ENCODE data around the gene IGF1R. TPM values are rescaled to one million over a fixed set of nuclear protein-coding genes. Genes with fewer than 3 reads are reported as not detected.

IGF1R gene
- total RNA-seq, 6 donors from 2014 or later, result 31.0 to 142 (median 63.8) TPM

DNA sequence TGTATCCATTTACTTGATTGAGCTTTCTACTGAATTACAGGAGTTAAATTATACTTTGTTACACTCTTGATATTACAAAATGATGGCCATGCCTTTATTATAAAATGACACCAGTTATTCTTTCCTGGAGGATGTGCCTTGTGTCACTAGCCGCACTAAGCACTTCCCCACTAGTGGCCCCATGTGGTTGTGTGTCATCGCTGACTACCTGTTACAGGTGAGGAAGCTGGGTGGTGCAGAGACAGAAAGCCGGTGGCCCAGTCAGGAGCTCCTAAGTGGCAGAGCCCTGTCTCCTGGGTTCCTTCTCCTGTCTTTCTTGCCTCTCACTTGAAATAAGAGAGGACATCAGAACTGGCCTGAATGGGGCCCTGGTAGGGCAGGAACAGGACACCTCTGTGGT lies 96.8 kb downstream of the IGF1R start:
- H3K9me3 ChIP-seq, result no peaks in the 10 kb centered on the region
- no peak overlapping the region for H3K4me3 ChIP-seq
- 65 to 80% methylated on average over 2 to 3 of the region's 3 CpGs for WGBS, 2 donors
- DNase-seq, result no peak
- TF ChIP-seq EP300 (IDR thresholded peaks at IDR 0.05) (no peak), POLR2AphosphoS5 (IDR thresholded peaks at IDR 0.05) (no peak), POLR2A (IDR thresholded peaks at IDR 0.05) (no peak)
- TF ChIP-seq, protein P1, sequence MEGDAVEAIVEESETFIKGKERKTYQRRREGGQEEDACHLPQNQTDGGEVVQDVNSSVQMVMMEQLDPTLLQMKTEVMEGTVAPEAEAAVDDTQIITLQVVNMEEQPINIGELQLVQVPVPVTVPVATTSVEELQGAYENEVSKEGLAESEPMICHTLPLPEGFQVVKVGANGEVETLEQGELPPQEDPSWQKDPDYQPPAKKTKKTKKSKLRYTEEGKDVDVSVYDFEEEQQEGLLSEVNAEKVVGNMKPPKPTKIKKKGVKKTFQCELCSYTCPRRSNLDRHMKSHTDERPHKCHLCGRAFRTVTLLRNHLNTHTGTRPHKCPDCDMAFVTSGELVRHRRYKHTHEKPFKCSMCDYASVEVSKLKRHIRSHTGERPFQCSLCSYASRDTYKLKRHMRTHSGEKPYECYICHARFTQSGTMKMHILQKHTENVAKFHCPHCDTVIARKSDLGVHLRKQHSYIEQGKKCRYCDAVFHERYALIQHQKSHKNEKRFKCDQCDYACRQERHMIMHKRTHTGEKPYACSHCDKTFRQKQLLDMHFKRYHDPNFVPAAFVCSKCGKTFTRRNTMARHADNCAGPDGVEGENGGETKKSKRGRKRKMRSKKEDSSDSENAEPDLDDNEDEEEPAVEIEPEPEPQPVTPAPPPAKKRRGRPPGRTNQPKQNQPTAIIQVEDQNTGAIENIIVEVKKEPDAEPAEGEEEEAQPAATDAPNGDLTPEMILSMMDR (IDR thresholded peaks at IDR 0.05), result no peak
- peaks cover 9 to 24% (median 14%) of the 10 kb centered on the region in 4 donors for H3K4me1 ChIP-seq
- no peaks in the 10 kb centered on the region for H3K36me3 ChIP-seq
- H3K27ac ChIP-seq, result no peak overlapping the region
- H3K27me3 ChIP-seq, result no peaks in the 10 kb centered on the region
- ATAC-seq (ENCODE audit: low FRiP score in 2 of 2), result no peak

GRCh38 chr15:98745650-98746374 lies 97.5 kb downstream of the IGF1R start:
- peaks cover 9 to 24% (median 14%) of the 10 kb centered on the region in 4 donors for H3K4me1 ChIP-seq
- ATAC-seq (ENCODE audit: low FRiP score in 2 of 2) (no peak), DNase-seq (no peak)
- 44 to 59% methylated on average over 10 of the region's 10 CpGs for WGBS, 2 donors
- no peak overlapping the region for H3K4me3 ChIP-seq
- no peak overlapping the region for H3K27ac ChIP-seq
- H3K36me3 ChIP-seq, result no peaks in the 10 kb centered on the region
- no peak for TF ChIP-seq POLR2A (IDR thresholded peaks at IDR 0.05)
- TF ChIP-seq, protein P1 (IDR thresholded peaks at IDR 0.05), result no peak
- TF ChIP-seq EP300 (IDR thresholded peaks at IDR 0.05), result no peak
- TF ChIP-seq POLR2AphosphoS5 (IDR thresholded peaks at IDR 0.05), result no peak
- no peaks in the 10 kb centered on the region for H3K27me3 ChIP-seq
- H3K9me3 ChIP-seq, result no peaks in the 10 kb centered on the region

GRCh38 chr15:98746375-98747155 lies 98.2 kb downstream of the IGF1R start:
- no peak overlapping the region for H3K27ac ChIP-seq

GRCh38 chr15:98751767-98752166 lies 103.4 kb downstream of the IGF1R start:
- WGBS, 2 donors, result 59 to 63% methylated on average over 4 of the region's 4 CpGs
- Histone ChIP-seq H3K4me1 (peaks cover 11 to 24% (median 17%) of the 10 kb centered on the region in 4 donors), H3K27ac (no peak overlapping the region), H3K9me3 (no peaks in the 10 kb centered on the region), H3K4me3 (no peak overlapping the region), H3K27me3 (no peaks in the 10 kb centered on the region), H3K36me3 (no peaks in the 10 kb centered on the region)
- TF ChIP-seq POLR2AphosphoS5 (IDR thresholded peaks at IDR 0.05) (no peak), POLR2A (IDR thresholded peaks at IDR 0.05) (no peak), EP300 (IDR thresholded peaks at IDR 0.05) (no peak)
- TF ChIP-seq, protein P1 (IDR thresholded peaks at IDR 0.05), result no peak
- ATAC-seq (ENCODE audit: low FRiP score in 2 of 2), result no peak
- no peak for DNase-seq

More at GRCh38 chr15:98746375-98747155, 98.2 kb downstream of the IGF1R start:
- Histone ChIP-seq H3K36me3 (no peaks in the 10 kb centered on the region), H3K9me3 (no peaks in the 10 kb centered on the region), H3K27me3 (no peaks in the 10 kb centered on the region), H3K4me3 (no peak overlapping the region), H3K4me1 (peaks cover 13 to 28% (median 14%) of the 10 kb centered on the region in 4 donors)
- TF ChIP-seq EP300 (IDR thresholded peaks at IDR 0.05) (no peak), POLR2AphosphoS5 (IDR thresholded peaks at IDR 0.05) (no peak), POLR2A (IDR thresholded peaks at IDR 0.05) (no peak)
- TF ChIP-seq, protein P1 (IDR thresholded peaks at IDR 0.05), result no peak
- WGBS, 2 donors, result 79 to 93% methylated on average over 8 of the region's 8 CpGs
- ATAC-seq (ENCODE audit: low FRiP score in 2 of 2), result no peak
- DNase-seq, result no peak
